HG02571 (cell line): Measurements from ENCODE around the gene SSR2.
"Not testable (repeated sequence)": the region's sequence is repeated elsewhere in the genome, so short reads cannot be mapped to it uniquely, and the experiment has no call there.

ENCODE experiments used
- ATAC-seq: cut with Tn5 transposase; IDR thresholded peaks from one replicate; pipeline ENCODE4 v1.9.1; 2021; ENCODE audit warnings: mild to moderate bottlenecking, moderate library complexity; ENCODE audit not compliant: unreplicated experiment

SSR2 gene

DNA sequence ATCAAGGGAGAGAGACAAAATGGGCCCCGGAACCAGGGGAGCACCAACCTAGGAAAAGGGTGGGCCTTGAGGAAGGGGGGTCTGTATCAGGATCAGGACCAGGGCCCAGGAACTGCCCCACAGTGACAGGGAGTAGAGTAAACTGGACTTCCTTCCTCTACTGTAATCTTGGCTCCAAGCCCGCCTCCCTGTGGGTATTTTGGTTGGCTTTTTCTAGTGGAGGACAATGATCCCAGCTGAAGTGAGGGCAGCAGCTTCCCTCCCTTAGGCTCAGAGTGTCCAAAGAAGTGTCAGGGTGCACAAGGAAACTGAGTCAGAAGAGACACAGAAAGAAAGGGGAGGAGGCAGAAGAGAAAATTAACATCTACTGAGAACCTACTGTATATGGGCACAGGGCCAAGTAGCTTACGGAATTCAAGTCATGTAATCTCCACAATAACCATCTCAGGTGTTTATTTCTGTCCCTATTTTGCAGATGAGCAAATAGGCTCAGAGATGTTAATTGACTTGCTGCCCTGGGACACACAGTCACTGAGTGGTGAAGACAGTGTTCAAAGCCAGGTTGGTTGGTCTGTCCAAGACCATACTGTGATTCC, 28.0 kb upstream of the SSR2 start:
- ATAC-seq = no peak

DNA sequence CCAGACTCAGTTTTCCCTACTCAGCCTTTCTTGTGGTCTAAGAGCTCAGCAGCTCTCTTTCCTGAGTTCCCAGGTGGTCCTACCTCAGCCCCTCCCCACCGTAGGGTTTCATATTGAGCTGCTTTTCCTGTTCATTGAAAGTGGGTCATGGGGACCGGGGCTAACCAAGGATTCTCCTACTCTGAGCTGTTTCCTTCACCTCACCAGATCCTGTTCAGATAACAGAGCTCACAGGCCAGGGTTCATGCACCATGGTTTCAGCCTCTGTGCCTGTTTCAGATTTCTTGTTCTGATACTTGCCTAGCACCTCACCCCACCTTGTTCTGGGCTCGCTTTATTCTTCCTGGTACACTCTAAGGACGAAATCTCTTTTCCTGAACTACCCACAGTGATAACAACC, 24.3 kb upstream of the SSR2 start:
- no peak for ATAC-seq

DNA sequence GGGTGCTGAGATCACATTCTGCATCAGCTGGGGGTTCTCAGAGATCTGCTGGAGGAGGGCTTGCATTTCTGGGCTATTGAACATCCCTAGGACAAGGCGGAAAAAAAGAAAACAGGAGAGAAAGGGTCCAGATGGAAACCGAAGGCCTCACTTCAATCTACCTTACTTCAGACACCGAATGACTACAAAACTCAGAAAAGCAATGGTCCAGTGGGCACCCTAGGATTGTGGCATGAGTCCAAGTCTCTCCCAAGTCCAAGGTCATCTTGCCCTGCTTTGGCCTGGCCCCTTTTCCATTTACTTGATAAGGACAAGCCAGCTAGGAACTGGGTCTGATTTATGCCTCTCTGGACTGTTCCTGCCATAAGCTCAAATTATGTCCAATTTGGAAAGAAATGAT, 22.1 kb upstream of the SSR2 start:
- no peak for ATAC-seq

DNA sequence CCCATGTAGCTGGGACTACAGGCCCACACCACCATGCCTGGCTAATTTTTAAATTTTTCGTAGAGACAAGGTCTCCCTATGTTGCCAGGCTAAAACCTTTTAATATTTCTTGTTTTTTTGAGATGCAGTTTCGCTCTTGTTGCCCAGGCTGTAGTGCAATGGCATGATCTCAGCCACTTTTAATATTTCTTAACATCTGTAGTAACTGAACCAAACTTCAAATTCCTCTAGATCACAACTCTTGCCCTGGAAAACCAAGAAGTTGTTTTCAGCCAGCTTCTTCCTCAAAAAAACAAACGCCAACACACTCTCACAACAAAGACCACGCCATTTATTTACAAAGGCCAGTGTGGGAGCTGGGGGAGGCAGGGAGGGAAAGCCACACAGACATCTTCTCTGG, 14.2 kb upstream of the SSR2 start:
- ATAC-seq = not testable (repeated sequence)

DNA sequence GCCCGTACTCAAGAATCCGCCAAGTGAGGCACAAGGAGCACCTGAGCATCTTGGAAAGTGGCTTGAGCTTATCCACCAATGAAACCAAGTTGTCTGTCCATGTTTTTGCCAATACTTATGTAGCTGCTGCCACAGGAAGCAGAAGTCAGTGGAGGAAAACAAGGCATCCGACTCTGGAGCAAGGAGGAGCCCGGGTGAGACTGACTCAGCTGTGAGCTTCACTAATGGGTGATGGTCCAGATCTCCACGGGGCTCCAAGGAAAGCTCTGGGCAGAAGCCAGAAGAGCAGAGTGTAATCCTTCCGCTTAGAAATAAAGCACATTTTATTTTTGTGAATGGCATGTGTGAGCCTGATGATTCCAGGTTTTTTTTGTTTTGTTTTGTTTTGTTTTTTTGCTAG, 12.3 kb upstream of the SSR2 start:
- no peak for ATAC-seq

DNA sequence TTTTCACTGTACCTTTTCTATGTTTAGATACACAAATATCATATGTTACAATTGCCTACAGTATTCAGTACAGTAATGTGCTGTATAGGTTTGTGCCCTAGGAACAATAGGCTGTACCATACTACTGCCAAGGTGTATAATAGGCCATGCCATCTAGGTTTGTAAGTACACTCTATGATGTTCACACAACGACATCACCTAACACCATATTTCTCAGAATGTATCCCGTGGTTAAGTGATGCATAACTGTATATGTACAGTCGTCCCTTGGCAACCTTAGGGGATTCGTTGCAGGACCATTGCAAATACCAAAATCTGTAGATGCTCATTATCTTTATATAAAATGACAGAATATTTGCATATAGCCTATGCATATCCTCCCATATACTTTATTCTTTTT, 5.8 kb upstream of the SSR2 start:
- ATAC-seq = no peak

DNA sequence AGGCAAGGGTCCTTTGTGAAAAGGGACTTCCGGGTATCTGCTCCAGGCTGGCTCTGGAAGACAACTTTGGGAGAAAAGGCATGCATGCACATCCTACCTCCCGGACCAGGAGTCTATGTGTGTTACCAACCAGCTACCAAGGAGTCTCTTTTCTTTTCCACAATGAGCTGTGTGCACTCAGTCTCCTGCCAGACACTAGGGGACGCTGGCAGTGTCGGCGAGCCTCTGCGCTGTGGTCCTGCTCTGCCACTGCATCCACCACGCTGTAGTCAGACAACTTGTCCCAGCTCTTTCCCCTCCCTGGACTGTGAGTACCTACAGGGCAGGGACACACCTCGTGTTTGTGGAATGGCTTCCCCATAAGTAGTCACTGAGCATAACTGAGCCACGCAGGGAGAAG, 5.1 kb upstream of the SSR2 start:
- ATAC-seq = no peak

DNA sequence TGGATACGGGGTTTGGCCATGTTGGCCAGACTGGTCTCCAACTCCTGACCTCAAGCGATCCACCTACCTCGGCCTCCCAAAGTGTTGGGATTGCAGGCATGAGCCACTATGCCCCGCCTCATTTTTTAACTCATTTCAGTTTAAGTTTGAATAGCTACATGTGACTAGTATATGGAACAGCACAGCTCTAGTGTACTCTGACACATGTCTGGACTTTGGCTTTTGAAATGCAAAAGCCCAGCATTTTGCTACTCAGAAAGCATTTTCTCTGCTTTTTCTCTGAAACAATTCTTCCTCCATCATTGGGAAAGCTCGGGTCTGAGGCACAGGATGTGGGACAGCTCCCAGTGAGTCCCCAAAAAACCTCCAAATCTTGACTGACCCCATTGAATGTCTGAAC, 4.0 kb upstream of the SSR2 start:
- ATAC-seq = no peak

DNA sequence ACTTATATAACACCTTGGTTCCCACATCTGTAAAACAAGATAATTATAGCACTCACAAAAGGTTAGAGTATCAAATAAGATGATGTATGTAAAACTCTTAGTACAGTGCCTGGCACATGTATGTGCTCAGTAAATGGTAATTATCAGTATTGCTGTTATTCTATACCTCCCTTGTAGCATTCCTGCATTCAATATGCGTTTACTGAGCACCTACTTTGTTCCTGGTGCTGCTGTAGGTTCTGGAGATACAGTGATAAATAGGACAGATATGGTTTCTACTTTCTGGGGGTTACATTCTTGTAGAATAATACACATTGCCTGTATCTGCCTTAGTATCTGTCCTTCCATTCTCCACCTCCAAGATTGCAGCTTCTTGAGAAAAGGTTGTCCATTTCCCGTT, 1.2 kb upstream of the SSR2 start:
- no peak for ATAC-seq

DNA sequence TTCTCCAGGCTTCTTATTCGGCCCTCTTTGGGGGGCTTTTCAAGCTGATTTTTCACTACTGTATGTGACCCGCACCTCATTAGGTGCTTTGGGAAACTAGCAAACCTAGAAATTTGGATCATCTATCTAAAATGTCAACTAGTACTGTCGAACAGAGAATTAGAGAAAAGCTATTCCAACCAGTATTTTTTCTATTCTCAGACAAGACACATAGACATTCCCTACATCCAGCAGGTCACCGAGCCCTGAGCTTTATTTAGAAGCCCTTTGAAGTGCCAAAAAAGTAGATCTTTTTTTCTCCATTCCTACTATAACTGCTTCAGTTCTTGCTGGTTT, 310 bp upstream of the SSR2 start:
- no peak for ATAC-seq

DNA sequence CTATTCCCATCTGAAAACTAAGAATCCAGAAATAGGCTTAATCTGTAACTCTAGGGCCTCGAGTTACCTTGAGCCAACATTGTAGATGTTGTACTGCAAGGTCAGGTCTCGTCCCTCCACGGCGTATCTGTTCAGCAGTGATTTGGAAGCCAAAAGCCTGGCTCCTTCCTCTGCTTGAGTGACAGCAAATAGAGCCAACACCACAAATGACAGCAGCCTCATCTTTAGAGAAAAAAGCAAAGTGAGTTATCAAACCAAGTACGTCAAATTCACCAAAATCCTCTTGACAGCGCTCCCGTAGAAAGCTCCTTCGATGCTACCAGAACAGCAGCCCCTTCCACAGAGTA, 832 bp downstream of the SSR2 start:
- ATAC-seq = no peak

DNA sequence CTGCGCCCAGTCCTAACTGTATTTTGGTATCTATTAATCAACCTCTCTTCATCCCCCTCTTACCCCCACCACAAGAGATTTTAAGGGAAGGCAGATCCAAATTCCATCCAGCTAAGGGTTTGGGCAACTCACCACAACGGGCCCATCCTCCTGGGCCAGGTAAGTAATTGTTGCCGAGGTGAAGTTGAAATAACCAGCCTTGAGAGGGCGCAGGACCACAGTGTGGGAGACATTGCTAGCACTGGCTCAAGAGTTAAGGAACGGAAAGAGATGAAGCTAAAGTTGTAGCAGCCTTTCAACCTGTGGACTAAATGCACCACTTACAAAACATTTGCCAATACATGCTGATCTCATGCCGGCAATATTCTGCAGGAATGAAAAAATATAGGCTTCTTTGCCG, 5.9 kb downstream of the SSR2 start:
- ATAC-seq = no peak

DNA sequence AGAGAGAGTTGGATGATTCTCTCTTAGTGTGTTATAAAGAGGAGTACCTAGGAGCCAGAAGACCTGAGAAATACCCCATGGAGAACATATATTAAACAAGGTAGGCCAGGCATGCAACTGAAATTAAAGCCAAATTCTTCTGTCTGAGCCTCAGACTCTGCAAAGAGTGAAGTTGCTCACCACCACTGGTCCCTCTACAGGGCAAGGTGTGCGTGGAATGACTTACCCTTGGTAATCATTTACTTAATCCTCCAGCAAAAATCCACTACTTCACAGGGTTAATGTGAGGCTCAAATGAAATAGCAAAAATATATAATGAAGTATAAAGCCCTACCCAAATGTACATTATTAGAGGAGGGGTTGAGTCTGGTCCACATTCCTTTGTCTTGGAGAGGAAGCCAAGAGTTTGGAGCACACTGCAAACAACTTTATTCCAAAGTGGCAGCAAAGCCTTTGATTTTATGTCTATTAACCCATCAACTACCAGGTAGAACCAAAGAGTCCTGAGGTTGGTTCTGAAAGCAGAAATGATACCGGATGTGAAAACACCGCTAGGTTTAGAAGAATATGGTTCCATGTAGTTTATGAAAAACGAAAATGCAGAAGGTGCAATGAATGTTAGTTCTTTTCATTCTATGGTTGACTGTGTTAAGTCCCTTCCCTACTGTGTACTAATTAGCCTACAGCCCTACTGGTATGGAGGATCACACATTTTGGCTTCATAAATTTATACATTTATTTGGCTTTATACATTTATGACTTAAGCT, 8.5 kb downstream of the SSR2 start:
- ATAC-seq = no peak

DNA sequence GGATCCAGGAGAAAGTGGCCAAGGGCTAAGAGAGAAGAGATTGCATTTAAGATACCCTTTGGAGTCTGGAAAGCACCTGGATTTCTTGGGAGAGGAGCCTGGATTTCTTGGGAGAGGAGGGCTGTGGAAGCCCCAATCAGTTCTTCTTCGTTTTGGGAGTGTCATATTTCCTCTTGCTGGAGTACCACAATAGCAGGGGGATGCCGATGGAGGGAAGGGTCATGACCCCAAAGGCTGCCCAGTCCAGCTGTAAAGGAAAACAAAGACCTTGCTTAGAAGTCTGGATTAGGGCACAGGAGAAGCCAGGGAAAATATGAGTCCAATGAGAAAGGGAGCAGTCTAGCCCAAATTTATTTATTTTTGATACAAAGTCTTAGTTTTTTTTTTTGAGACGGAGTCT, 11.3 kb downstream of the SSR2 start:
- no peak for ATAC-seq

DNA sequence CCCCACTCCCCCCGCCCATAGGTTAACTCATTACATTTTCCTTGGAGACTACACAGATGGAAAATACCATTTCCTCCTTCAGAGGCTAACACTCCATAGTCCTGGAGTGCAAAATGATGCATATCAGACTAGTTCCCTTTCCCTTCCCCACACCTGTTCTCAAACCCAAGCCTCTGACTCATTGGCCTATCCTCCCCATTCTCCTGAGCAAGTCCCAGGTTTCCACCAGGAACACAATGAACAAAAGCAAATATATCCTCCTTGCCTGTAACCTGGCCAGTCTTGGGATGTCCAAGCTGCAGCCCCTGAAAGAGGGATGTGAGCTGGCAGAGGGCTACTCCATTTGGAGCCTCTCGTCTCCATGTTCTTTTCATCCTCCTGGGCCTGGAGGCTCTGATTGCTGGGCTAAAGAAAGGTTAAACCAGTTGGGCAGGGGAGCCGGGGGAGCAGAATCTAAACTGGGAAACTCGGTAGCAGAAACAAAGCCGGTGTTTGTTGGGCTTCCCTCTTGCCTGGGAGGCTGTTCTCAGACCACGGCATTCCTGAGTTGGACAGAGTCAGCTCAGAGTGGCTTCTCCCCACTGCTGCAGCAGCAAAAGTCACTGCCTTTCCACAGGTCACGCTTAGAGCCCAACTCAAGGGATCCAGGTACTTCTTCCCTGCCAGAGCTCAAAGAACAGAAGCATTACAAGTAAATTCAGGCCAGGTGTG, 13.9 kb downstream of the SSR2 start:
- no peak for ATAC-seq

DNA sequence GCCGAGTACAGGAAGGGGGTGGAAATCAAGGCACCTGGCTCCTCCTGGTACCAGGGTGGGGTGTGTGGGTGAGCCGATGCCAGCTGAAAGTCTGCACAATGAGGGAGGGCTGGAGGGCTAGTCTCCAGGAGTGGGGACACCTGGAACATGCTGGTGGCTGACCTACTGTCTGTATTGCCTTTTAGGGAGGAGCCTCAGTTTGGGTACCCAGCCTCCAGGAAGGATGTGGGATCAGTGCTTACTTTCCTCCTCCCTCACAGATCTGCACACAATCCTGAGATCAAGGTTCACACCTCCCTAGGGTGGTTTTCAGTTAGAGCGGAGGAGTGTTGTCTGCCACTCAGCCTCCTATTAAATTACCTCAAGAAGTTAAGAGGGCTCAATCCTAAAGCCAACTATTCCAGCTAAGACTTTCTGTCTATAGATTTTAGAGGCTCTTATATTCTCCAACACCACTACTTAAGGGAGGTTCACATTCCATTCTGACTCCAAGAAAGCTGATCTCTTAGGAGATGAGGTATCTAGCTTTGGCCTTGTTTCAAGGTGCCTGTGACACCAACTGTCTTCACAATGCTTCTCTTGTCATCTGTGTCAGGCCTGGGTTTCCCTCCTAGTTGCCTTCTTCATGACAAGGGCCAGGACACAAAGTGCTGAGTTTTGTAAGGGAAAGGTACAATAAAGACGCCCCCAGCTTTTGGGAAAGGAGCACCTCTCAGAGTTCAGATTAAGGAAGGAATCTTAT, 15.7 kb downstream of the SSR2 start:
- ATAC-seq = no peak

DNA sequence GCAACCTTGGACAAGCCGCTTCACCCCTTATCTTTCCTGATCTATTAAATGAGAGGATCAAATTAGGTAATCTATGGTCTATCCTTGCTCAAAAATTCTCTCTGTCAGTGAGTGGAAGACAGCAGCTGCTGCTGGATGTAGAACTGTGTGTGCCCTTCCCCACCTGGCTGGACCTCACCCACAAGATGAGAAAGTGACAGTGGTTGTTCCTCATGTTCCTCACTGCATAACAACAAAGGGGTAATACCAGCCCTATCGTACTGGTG, 16.9 kb downstream of the SSR2 start:
- ATAC-seq = no peak

DNA sequence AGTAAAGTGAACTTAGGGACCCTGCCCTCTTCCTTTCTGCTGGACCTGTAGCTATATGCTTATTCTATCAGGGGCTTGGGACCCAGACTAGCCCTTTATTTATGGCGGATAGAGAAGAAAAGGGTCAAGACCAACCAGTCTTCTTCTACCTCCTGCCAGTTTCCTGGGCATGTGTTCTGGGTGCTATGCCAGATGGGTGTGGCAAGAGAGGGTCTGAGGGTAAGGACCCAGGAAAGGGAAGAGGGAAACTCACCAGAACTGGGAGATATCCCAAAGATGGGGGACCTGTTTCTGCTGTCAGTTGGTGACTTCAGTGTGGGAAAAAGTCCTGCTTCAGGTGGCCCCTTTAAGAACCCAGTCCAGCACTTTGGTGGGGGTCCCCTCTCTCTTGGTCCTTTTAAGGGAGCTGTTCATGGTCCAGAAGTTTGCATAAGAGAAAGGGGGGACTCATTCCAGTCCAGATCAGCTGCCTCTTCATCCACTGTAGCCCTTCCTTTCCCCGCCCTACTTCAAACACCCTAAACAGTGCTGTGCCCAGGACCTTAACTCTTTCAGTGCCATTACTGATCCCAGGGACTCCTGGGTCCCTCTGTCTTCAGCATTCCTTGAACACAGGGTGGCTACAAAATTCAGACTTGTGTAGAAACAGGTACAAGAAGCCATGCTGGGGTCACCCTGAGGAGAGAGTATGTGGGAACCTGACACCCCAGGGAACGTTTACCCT, 18.4 kb downstream of the SSR2 start:
- no peak for ATAC-seq

DNA sequence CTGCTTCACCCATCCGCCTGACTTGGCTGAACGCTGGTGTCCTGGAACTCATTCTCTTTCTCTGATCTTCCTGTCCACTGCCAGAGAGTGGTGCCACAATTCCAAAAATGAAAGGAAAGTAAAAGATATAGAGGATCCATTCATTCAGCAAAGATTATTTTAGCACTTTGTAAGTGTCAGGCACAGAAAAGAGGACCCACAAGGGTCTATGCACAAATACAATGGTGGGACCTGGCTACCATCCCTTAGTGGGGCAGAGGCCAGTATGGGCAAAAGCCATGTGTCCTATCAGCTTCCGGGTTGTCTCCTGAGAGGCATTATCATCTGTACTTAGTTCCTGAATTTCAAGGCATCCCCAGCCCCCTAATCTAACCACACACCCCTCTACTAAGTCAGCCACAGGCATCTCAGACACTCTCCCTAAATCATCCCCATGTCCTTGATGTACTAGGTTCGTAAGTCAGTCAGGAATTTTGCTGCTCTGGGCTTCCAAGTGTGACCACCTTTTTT, 19.0 kb downstream of the SSR2 start:
- no peak for ATAC-seq

DNA sequence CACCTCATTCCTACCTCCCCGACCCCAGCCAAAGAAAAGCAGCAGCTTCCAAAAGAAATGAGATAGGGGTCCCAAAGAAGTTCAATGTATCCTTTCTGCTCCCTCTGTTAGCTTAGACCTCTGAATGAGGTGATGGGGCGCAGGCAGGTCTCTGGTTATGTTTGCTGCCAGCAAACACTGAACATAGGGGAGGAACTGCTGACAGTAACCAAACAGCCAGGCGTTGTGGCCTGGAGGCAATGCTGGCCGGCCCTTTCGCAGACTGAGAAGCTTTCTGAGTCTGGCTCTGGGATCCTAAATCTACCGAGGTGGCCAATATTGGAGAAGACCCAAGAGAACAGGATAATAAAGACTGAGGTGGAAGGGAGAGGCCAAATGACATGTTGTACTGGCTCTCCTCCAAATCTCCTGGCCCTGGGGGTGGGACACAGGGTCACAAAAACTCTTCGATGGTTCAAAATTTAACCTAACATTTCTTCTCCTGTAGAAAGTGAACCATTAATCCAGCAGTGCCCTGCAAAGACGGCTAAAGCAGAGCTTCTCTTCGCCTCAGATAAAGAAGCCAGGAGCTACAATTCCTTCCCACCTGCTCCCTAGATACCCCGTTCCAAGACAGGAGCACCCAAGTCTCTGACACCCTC, 19.6 kb downstream of the SSR2 start:
- ATAC-seq = no peak

DNA sequence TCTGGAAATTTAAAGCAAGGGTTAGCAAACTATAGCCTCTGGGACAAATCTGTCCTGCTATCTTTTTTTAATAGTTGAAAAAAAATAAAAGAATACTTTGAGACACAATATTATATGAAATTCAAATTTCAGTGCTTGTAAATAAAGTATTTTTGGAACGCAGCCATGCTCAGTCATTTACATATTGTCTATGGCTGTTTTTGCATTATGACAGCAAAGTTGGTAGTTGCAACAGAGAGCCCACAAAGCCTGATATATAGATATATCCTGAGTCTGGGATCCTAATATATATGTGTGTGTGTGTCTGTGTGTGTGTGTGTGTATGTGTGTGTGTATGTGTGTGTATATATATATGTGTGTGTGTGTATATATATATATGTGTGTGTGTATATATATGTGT, 20.8 kb downstream of the SSR2 start:
- ATAC-seq = no peak
